Lower leg skin (tissue), 3 donors: ENCODE data around the gene TMEM141.

Source experiments
- CTCF ChIP-seq, 3 donors: fragments of 450-650 bp; IDR thresholded peaks; one replicate each; pipeline ENCODE4 v1.5.1; 2016; ENCODE audit warnings: antibody characterized with exemption in 3 of 3, mild to moderate bottlenecking in 3 of 3, moderate library complexity in 2 of 3
- POLR2A ChIP-seq, 2 donors: fragments of 450-650 bp; IDR thresholded peaks; one replicate each; pipeline ENCODE4 v1.6.1; 2016 to 2017; ENCODE audit warnings: antibody characterized with exemption in 2 of 2, mild to moderate bottlenecking in 1 of 2, moderate library complexity in 1 of 2

- no peak for TF ChIP-seq POLR2A (IDR thresholded peaks at IDR 0.05)
- TF ChIP-seq CTCF (IDR thresholded peaks at IDR 0.05), result no peak
Observed at GRCh38 chr9:136784249-136784996, 6.7 kb upstream of the TMEM141 start.
